H1 (cell line): ENCODE measurements around the gene CREBBP. TPM values are rescaled to one million over a fixed set of nuclear protein-coding genes. Genes with fewer than 3 reads are reported as not detected.

Experiments used
- CTCF ChIA-PET: fragments of 300-600 bp; sonication (Branson Sonifier 250); formaldehyde crosslinking; loops from one replicate; lab custom pipeline; 2021; ENCODE audit not compliant: partially characterized antibody; lab: Charles Lee
- POLR2A ChIA-PET: fragments of 300-600 bp; sonication (Branson Sonifier 250); formaldehyde crosslinking; loops from one replicate; lab custom pipeline; 2021; ENCODE audit warnings: inconsistent platforms; ENCODE audit not compliant: partially characterized antibody; lab: Charles Lee
- DNase-seq, 2 experiments: peaks; one replicate each; pipeline versions ENCODE4 v3.0.0 to v3.0.0-alpha.2; 2010 to 2022; ENCODE audit warnings: low spot score in 2 of 2, low read depth in 1 of 2, mixed read lengths in 1 of 2
- FAIRE-seq: peaks from 2 replicates; lab custom pipeline; 2011; peaks lifted over from hg19 to GRCh38; lab: Jason Lieb, UNC
- H2AFZ ChIP-seq: 2 replicates; pipeline ENCODE4 v1.8.1; 2012; ENCODE audit warnings: low read length, inconsistent platforms
- H2AK5ac ChIP-seq: 2 replicates; pipeline ENCODE4 v1.6.1; 2013; ENCODE audit warnings: low read depth, low read length
- H2BK120ac ChIP-seq: replicated peaks from 2 replicates; pipeline ENCODE3; 2013; ENCODE audit warnings: low read depth, low read length, inconsistent platforms
- H2BK12ac ChIP-seq: 2 replicates; pipeline ENCODE4 v1.6.1; 2013; ENCODE audit warnings: low read depth, low read length
- H2BK15ac ChIP-seq: 2 replicates; pipeline ENCODE4 v1.6.1; 2013; ENCODE audit warnings: low read length
- H2BK20ac ChIP-seq: 2 replicates; pipeline ENCODE4 v1.6.1; 2013; ENCODE audit warnings: low read length
- H2BK5ac ChIP-seq: 2 replicates; pipeline ENCODE4 v1.6.1; 2013; ENCODE audit warnings: low read depth, low read length
- H3K14ac ChIP-seq: 2 replicates; pipeline ENCODE4 v1.6.1; 2013; ENCODE audit warnings: inconsistent platforms; ENCODE audit not compliant: insufficient read length
- H3K18ac ChIP-seq: 2 replicates; pipeline ENCODE4 v1.6.1; 2013; ENCODE audit warnings: low read length; ENCODE audit errors: extremely low read depth
- H3K23ac ChIP-seq: 2 replicates; pipeline ENCODE4 v1.6.1; 2013; ENCODE audit warnings: inconsistent platforms; ENCODE audit not compliant: insufficient read length
- H3K23me2 ChIP-seq: 2 replicates; pipeline ENCODE4 v1.6.1; 2013; ENCODE audit warnings: low read depth, low read length
- H3K27ac ChIP-seq: 2 replicates; pipeline ENCODE4 v1.6.1; 2011; ENCODE audit warnings: low read depth, low read length, inconsistent platforms
- H3K27me3 ChIP-seq, 4 experiments: replicated peaks in 1 of 4; 1 replicate in 1 of 4; 2 replicates in 3 of 4; pipeline versions ENCODE4 v1.6.1 to v1.8.1; 2011 to 2013; ENCODE audit warnings: low read length in 3 of 4, mild to moderate bottlenecking in 3 of 4, inconsistent platforms in 2 of 4, mixed read lengths in 2 of 4, moderate library complexity in 1 of 4; ENCODE audit not compliant: control insufficient read depth in 3 of 4, insufficient read depth in 3 of 4; ENCODE audit errors: extremely low read depth in 1 of 4
- H3K36me3 ChIP-seq, 4 experiments: 2 replicates each; pipeline versions ENCODE4 v1.6.1 to v1.8.1; 2011 to 2013; ENCODE audit warnings: mild to moderate bottlenecking in 4 of 4, low read length in 3 of 4, moderate library complexity in 2 of 4, control low read depth in 1 of 4, inconsistent platforms in 1 of 4; ENCODE audit not compliant: insufficient read depth in 4 of 4, control insufficient read depth in 2 of 4
- H3K4ac ChIP-seq: replicated peaks from 2 replicates; pipeline ENCODE3; 2013; ENCODE audit warnings: low read length, low read depth, mixed read lengths, inconsistent platforms; ENCODE audit not compliant: insufficient read length
- H3K4me1 ChIP-seq, 4 experiments: replicated peaks in 1 of 4; 1 replicate in 1 of 4; 2 replicates in 3 of 4; pipeline versions ENCODE4 v1.6.1 to v1.8.1; 2011 to 2013; ENCODE audit warnings: low read length in 3 of 4, inconsistent platforms in 2 of 4, mixed read lengths in 1 of 4; ENCODE audit not compliant: insufficient read depth in 4 of 4, control insufficient read depth in 3 of 4
- H3K4me2 ChIP-seq, 2 experiments: 2 replicates each; pipeline versions ENCODE4 v1.6.1 to v1.8.1; 2011 to 2013; ENCODE audit warnings: low read depth in 2 of 2, low read length in 2 of 2, control low read depth in 1 of 2, inconsistent platforms in 1 of 2, mild to moderate bottlenecking in 1 of 2; ENCODE audit not compliant: insufficient read depth in 1 of 2
- H3K4me3 ChIP-seq, 4 experiments: fragments of 200-600, 300-600 bp in 1 of 4; sonication (generic), shearing (Covaris generic), sonication (Bioruptor Twin) in 1 of 4; 2 replicates each; pipeline versions ENCODE4 v1.5.1 to v1.8.1; 2011 to 2016; ENCODE audit warnings: low read length in 4 of 4, low read depth in 3 of 4, control low read depth in 2 of 4, inconsistent platforms in 2 of 4, mild to moderate bottlenecking in 2 of 4, mixed read lengths in 1 of 4, moderate library complexity in 1 of 4; ENCODE audit not compliant: insufficient read depth in 2 of 4; ENCODE audit errors: extremely low read depth in 1 of 4
- H3K56ac ChIP-seq: replicated peaks from 2 replicates; pipeline ENCODE3; 2013; ENCODE audit warnings: low read depth, mild to moderate bottlenecking, mixed read lengths, low read length, inconsistent platforms; ENCODE audit not compliant: insufficient read length
- H3K79me1 ChIP-seq: 2 replicates; pipeline ENCODE4 v1.6.1; 2013; ENCODE audit warnings: low read depth, low read length, control low read depth
- H3K79me2 ChIP-seq, 2 experiments: 2 replicates each; pipeline versions ENCODE4 v1.6.1 to v1.8.1; 2012 to 2013; ENCODE audit warnings: low read length in 2 of 2, mild to moderate bottlenecking in 2 of 2, inconsistent platforms in 1 of 2; ENCODE audit not compliant: insufficient read depth in 2 of 2, control insufficient read depth in 1 of 2
- H3K9ac ChIP-seq, 4 experiments: replicated peaks in 1 of 4; 1 replicate in 1 of 4; 2 replicates in 3 of 4; pipeline versions ENCODE4 v1.6.1 to v1.8.1; 2011 to 2013; ENCODE audit warnings: low read depth in 3 of 4, low read length in 3 of 4, control low read depth in 2 of 4, mild to moderate bottlenecking in 2 of 4, moderate library complexity in 2 of 4, inconsistent platforms in 1 of 4; ENCODE audit errors: extremely low read depth in 1 of 4
- H3K9me3 ChIP-seq, 2 experiments: 2 replicates each; pipeline versions ENCODE4 v1.6.1 to v1.8.1; 2012 to 2013; ENCODE audit warnings: mild to moderate bottlenecking in 2 of 2, moderate library complexity in 2 of 2, control low read depth in 1 of 2, inconsistent platforms in 1 of 2, low read depth in 1 of 2, low read length in 1 of 2, mixed read lengths in 1 of 2; ENCODE audit not compliant: insufficient read depth in 2 of 2
- H4K20me1 ChIP-seq, 2 experiments: replicated peaks in 1 of 2; 2 replicates each; pipeline versions ENCODE3 to v1.8.1; 2011 to 2013; ENCODE audit warnings: inconsistent platforms in 2 of 2, low read length in 2 of 2, mild to moderate bottlenecking in 1 of 2; ENCODE audit not compliant: insufficient read depth in 2 of 2, control insufficient read depth in 1 of 2
- H4K5ac ChIP-seq: 2 replicates; pipeline ENCODE4 v1.6.1; 2013; ENCODE audit warnings: low read length, low read depth, mixed read lengths, inconsistent platforms; ENCODE audit not compliant: insufficient read length
- H4K8ac ChIP-seq: 2 replicates; pipeline ENCODE4 v1.8.0; 2013; ENCODE audit warnings: mild to moderate bottlenecking, moderate library complexity, low read length, inconsistent platforms; ENCODE audit not compliant: insufficient read depth; ENCODE audit errors: extremely low read depth
- H4K91ac ChIP-seq: replicated peaks from 2 replicates; pipeline ENCODE3; 2013; ENCODE audit warnings: low read length, mixed read lengths, inconsistent platforms; ENCODE audit not compliant: insufficient read length
- BRCA1 ChIP-seq: IDR thresholded peaks from 2 replicates; pipeline ENCODE4 v1.6.1; 2012; ENCODE audit warnings: low read depth, low read length, improper control_type of control experiment
- HDAC2 ChIP-seq, 2 experiments: fragments of 300-600 bp in 1 of 2; sonication (generic) in 1 of 2; IDR thresholded peaks; 2 replicates each; pipeline ENCODE4 v1.6.1; 2011 to 2012; ENCODE audit warnings: low read depth in 2 of 2, low read length in 2 of 2, mild to moderate bottlenecking in 2 of 2, moderate library complexity in 2 of 2, borderline replicate concordance in 1 of 2, inconsistent platforms in 1 of 2
- JUND ChIP-seq: IDR thresholded peaks from 2 replicates; pipeline ENCODE4 v1.6.1; 2011; ENCODE audit warnings: mild to moderate bottlenecking, improper control_type of control experiment, low read length
- MAFK ChIP-seq: IDR thresholded peaks from 2 replicates; pipeline ENCODE4 v1.6.1; 2012; ENCODE audit warnings: low read depth, mild to moderate bottlenecking, improper control_type of control experiment, low read length
- NANOG ChIP-seq: IDR thresholded peaks from 2 replicates; pipeline ENCODE4 v1.6.1; 2011; ENCODE audit warnings: low read length, low read depth, mild to moderate bottlenecking, inconsistent platforms; ENCODE audit not compliant: insufficient read depth, poor library complexity, severe bottlenecking
- RAD21 ChIP-seq, 2 experiments: IDR thresholded peaks in 1 of 2; conservative IDR thresholded peaks in 1 of 2; 2 replicates each; pipeline ENCODE4 v1.6.1; 2011; ENCODE audit warnings: low read depth in 2 of 2, low read length in 2 of 2, improper control_type of control experiment in 1 of 2, inconsistent platforms in 1 of 2, mild to moderate bottlenecking in 1 of 2, moderate library complexity in 1 of 2
- RXRA ChIP-seq: IDR thresholded peaks from 2 replicates; pipeline ENCODE4 v1.6.1; 2011; ENCODE audit warnings: low read depth, mild to moderate bottlenecking, low read length, moderate library complexity; ENCODE audit not compliant: insufficient read depth
- SIRT6 ChIP-seq: IDR thresholded peaks from one replicate; pipeline ENCODE4 v1.7.1; 2012; ENCODE audit warnings: low read length, inconsistent platforms
- SRF ChIP-seq: IDR thresholded peaks from 2 replicates; pipeline ENCODE4 v1.6.1; 2011; ENCODE audit warnings: mild to moderate bottlenecking, low read depth, low read length, moderate library complexity
- TCF12 ChIP-seq: IDR thresholded peaks from 2 replicates; pipeline ENCODE4 v1.6.1; 2011; ENCODE audit warnings: low read depth, mild to moderate bottlenecking, low read length
- polyA plus RNA-seq, 7 experiments: library from polyadenylated mRNA; depleted of rRNA in 3 of 7; stranded (reverse) in 5 of 7; unstranded in 2 of 7; fragments of >200 nt in 5 of 7; fragments of 200-250 nt in 2 of 7; gene quantifications; 1 replicate in 5 of 7; 2 replicates in 1 of 7; 4 replicates in 1 of 7; pipeline versions ENCODE4 v1.2.1 to v1.2.3, GENCODE V29; 2011 to 2013; ENCODE audit warnings: missing spikeins in 2 of 7, mixed read lengths in 2 of 7
- total RNA-seq: library from RNA; stranded (reverse); fragmentation: NEBNext Ultra II Directional; extraction: Animal tissue kit (Norgen Biotek cat#: 25700); gene quantifications from 2 replicates; pipeline ENCODE4 v1.2.1, GENCODE V29; 2021
- TF ChIP-seq, protein P1 (sequence below): IDR thresholded peaks from 2 replicates; pipeline ENCODE4 v1.6.1; 2012; ENCODE audit warnings: inconsistent platforms

CREBBP gene
- total and polyA plus RNA-seq, 2 of the 8 experiments (the other 6 are each of a cell fraction or from before 2014, with no cell fraction given): 10.0 to 60.1 TPM

DNA sequence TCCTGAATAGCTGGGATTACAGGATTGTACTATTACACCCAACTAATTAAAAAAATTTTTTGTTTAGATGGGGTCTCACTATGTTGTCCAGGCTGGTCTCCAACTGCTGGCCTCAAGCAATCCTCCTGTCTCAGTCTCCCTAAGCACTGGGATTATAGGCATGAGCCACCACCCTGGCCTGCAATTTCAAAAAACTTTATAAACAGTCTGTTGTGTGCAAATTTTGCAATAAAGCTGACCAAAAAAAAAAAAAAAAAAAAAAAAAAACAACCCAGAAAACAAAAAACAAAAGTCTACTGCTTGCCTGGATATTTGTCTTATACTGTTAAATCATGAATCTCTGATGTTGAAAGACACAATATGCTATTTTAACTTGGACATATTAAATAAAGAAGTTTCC lies 4.4 kb downstream of the CREBBP start:
- no peak overlapping the region for H2BK15ac ChIP-seq
- ChIA-PET CTCF (interaction anchor here (1.2 to 2.1 kb wide), 3 partner anchors 13 to 702 kb away, joined by 3 to 5 read pairs (median 4); no protein-coding TSS in a partner anchor), POLR2A (interaction anchor here (1.1 to 2.0 kb wide), 4 partner anchors 9 to 35 kb away, joined by 3 to 9 read pairs (median 6); no protein-coding TSS in a partner anchor)
- peaks cover 2 to 13% (median 9%) of the 10 kb centered on the region in 4 experiments; a peak in 6 of 7 replicates for H3K4me1 ChIP-seq
- no peak overlapping the region for H3K14ac ChIP-seq
- no peak overlapping the region for H3K4ac ChIP-seq
- no peak overlapping the region for H2AK5ac ChIP-seq
- no peak overlapping the region for H2AFZ ChIP-seq
- H3K79me2 ChIP-seq: peaks cover 44 to 84% of the 10 kb centered on the region in 2 experiments
- DNase-seq (no peak), FAIRE-seq (no peak)
- H2BK20ac ChIP-seq: no peak overlapping the region
- H3K23ac ChIP-seq: no peak overlapping the region
- TF ChIP-seq MAFK: no peak
- TF ChIP-seq, protein P1, sequence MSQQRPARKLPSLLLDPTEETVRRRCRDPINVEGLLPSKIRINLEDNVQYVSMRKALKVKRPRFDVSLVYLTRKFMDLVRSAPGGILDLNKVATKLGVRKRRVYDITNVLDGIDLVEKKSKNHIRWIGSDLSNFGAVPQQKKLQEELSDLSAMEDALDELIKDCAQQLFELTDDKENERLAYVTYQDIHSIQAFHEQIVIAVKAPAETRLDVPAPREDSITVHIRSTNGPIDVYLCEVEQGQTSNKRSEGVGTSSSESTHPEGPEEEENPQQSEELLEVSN: no peak
- no peak for TF ChIP-seq SIRT6
- no peak for TF ChIP-seq SRF
- TF ChIP-seq TCF12: no peak
- TF ChIP-seq RAD21 (IDR thresholded peaks at IDR 0.05 in 1 of 2, conservative IDR thresholded peaks at IDR 0.05 in 1 of 2; ENCODE audit: low read depth in 2 of 2, low read length in 2 of 2): no peak
- TF ChIP-seq JUND: no peak
- no peak for TF ChIP-seq HDAC2 (IDR thresholded peaks at IDR 0.05; ENCODE audit: borderline replicate concordance in 1 of 2, low read depth in 2 of 2, low read length in 2 of 2)
- TF ChIP-seq NANOG: no peak
- no peak for TF ChIP-seq BRCA1
- TF ChIP-seq RXRA: no peak
- no peak overlapping the region for H2BK12ac ChIP-seq
- H3K79me1 ChIP-seq: peaks cover 24% of the 10 kb centered on the region
- H4K5ac ChIP-seq: no peak overlapping the region
- no peak overlapping the region for H2BK120ac ChIP-seq
- no peak overlapping the region for H4K8ac ChIP-seq
- H3K27ac ChIP-seq: no peak overlapping the region
- H2BK5ac ChIP-seq: no peak overlapping the region
- no peaks in the 10 kb centered on the region; a peak in 1 of 7 replicates for H3K27me3 ChIP-seq
- H3K36me3 ChIP-seq: peaks cover 0 to 4% (median 0%) of the 10 kb centered on the region in 4 experiments; a peak in 1 of 8 replicates
- H3K9ac ChIP-seq: no peak overlapping the region
- no peak overlapping the region for H3K56ac ChIP-seq
- H3K23me2 ChIP-seq: peaks cover 8% of the 10 kb centered on the region
- no peak overlapping the region for H4K91ac ChIP-seq
- H3K4me2 ChIP-seq: no peak overlapping the region
- no peak overlapping the region for H3K18ac ChIP-seq
- H3K9me3 ChIP-seq: no peaks in the 10 kb centered on the region
- H4K20me1 ChIP-seq: peaks cover 58 to 63% of the 10 kb centered on the region in 2 experiments
- H3K4me3 ChIP-seq: no peak overlapping the region
